ENCODE data around the gene MRPL50. TPM values are rescaled to one million over a fixed set of nuclear protein-coding genes. Genes with fewer than 3 reads are reported as not detected.

The MRPL50 gene
- polyA plus RNA-seq, 2 of the 4 experiments (the other 2 are of a cell fraction) = 24.7 to 42.5 TPM

- Histone ChIP-seq H3K27ac (peak overlapping the region; percentile 60 to 69; a peak in 5 of 6 replicates), H3K9me3 (0 out of 3 replicates have a peak, but pooled peaks cover 3% of the 10 kb centered on the region), H3K4me3 (no peak overlapping the region), H3K4me2 (no peak overlapping the region), H3K4me1 (peaks cover 79% of the 10 kb centered on the region)
- ATAC-seq (no peak), FAIRE-seq (no peak), DNase-seq (ENCODE audit: low read depth in 1 of 2, low spot score in 1 of 2) (no peak)
- ChIA-PET CTCF (interaction anchor here (0.6 to 3.7 kb wide), 8 partner anchors 10 to 253 kb away, joined by 3 to 30 read pairs (median 5); no protein-coding TSS in a partner anchor), POLR2A (interaction anchor here (0.7 to 1.5 kb wide), 2 partner anchors 47 to 56 kb away, joined by 4 to 6 read pairs; no protein-coding TSS in a partner anchor)
- TF ChIP-seq KDM1A (IDR thresholded peaks at IDR 0.05; ENCODE audit: low read depth) (0 out of 2 replicates have a peak, but pooled peaks have one; percentile 62), BCL3 (IDR thresholded peaks at IDR 0.05) (no peak), TP53 (CRISPR knock-in tag; IDR thresholded peaks at IDR 0.05) (no peak)
- WGBS (ENCODE audit: missing lambda C conversion rate) = 89% methylated on average over 3 of the region's 3 CpGs
These were observed 26.6 kb downstream of the MRPL50 start for GRCh38 chr9:101371813-101372212.

- Histone ChIP-seq H3K4me2 (peak overlapping the region; percentile 52), H3K9me3 (0 out of 3 replicates have a peak, but pooled peaks cover 3% of the 10 kb centered on the region), H3K4me3 (no peak overlapping the region), H3K27ac (peak overlapping the region; percentile 75 to 95), H3K4me1 (peaks cover 78% of the 10 kb centered on the region)
- POLR2A ChIA-PET = interaction anchor here (1.2 kb wide), 1 partner anchor 29 kb away, joined by 4 read pairs; the partner anchor contains the start of genes MRPL50 and ZNF189
- WGBS (ENCODE audit: missing lambda C conversion rate) = 23% methylated on average over 2 of the region's 2 CpGs
- no peak for ATAC-seq
- CTCF ChIA-PET = interaction anchor here (1.7 to 3.7 kb wide), 4 partner anchors 11 to 251 kb away, joined by 3 to 30 read pairs (median 8); no protein-coding TSS in a partner anchor
- peak; percentile 87 for FAIRE-seq
- DNase-seq (ENCODE audit: low read depth in 1 of 2, low spot score in 1 of 2) = no peak
- TF ChIP-seq ZFP36 (IDR thresholded peaks at IDR 0.05; ENCODE audit: borderline replicate concordance, partially characterized antibody) (no peak), ZSCAN20 (CRISPR knock-in tag; IDR thresholded peaks at IDR 0.05) (no peak), ELK1 (IDR thresholded peaks at IDR 0.05; ENCODE audit: low read depth, low read length) (no peak), JUNB (IDR thresholded peaks at IDR 0.05) (no peak), ATOH8 (CRISPR knock-in tag; IDR thresholded peaks at IDR 0.05; ENCODE audit: low read depth) (no peak), SMC3 (IDR thresholded peaks at IDR 0.05) (no peak), MAX (IDR thresholded peaks at IDR 0.05) (no peak), POLR2A (IDR thresholded peaks at IDR 0.05; ENCODE audit: low read length) (no peak), POLR2AphosphoS2 (conservative IDR thresholded peaks at IDR 0.05; ENCODE audit: low read length) (no peak), NFE2L2 (conservative IDR thresholded peaks at IDR 0.05; ENCODE audit: low read length) (no peak), TFCP2L1 (CRISPR knock-in tag; IDR thresholded peaks at IDR 0.05) (no peak), FOSL2 (IDR thresholded peaks at IDR 0.05) (no peak), FOSL2 (CRISPR knock-in tag; IDR thresholded peaks at IDR 0.05) (no peak)
These were observed 28.4 kb downstream of the MRPL50 start for GRCh38 chr9:101369884-101370531.

GRCh38 chr9:101369286-101369685, 29.1 kb downstream of the MRPL50 start:
- no peak for FAIRE-seq
- ATAC-seq = peak in 1 of 2 experiments; percentile 62; a peak in 3 of 6 replicates
- Histone ChIP-seq H3K4me3 (no peak overlapping the region), H3K9me3 (0 out of 3 replicates have a peak, but pooled peaks cover 3% of the 10 kb centered on the region), H3K4me1 (peaks cover 78% of the 10 kb centered on the region), H3K27ac (peak overlapping the region; percentile 75 to 95), H3K4me2 (peak overlapping the region; percentile 52)
- WGBS (ENCODE audit: missing lambda C conversion rate) = 9% methylated on average over 2 of the region's 2 CpGs
- ChIA-PET POLR2A (no interaction called here), CTCF (interaction anchor here (1.7 to 3.7 kb wide), 4 partner anchors 11 to 250 kb away, joined by 3 to 30 read pairs (median 8); no protein-coding TSS in a partner anchor)
- DNase-seq (ENCODE audit: low read depth in 1 of 2, low spot score in 1 of 2) = peak; percentile 18 to 21
- TF ChIP-seq CTCF (IDR thresholded peaks at IDR 0.05) (no peak), PBX3 (IDR thresholded peaks at IDR 0.05) (no peak), ZNF302 (CRISPR knock-in tag; IDR thresholded peaks at IDR 0.05) (no peak), MAX (IDR thresholded peaks at IDR 0.05) (0 out of 2 replicates have a peak, but pooled peaks have one; percentile 34), PHF8 (IDR thresholded peaks at IDR 0.05; ENCODE audit: borderline replicate concordance, low read depth) (no peak), ATOH8 (CRISPR knock-in tag; IDR thresholded peaks at IDR 0.05; ENCODE audit: low read depth) (no peak), HEYL (CRISPR knock-in tag; IDR thresholded peaks at IDR 0.05) (no peak), SREBF2 (IDR thresholded peaks at IDR 0.05) (no peak), BHLHE40 (IDR thresholded peaks at IDR 0.05; ENCODE audit: low read depth, low read length) (no peak), FOSB (CRISPR knock-in tag; IDR thresholded peaks at IDR 0.05) (no peak), JUNB (IDR thresholded peaks at IDR 0.05) (0 out of 2 replicates have a peak, but pooled peaks have one; percentile 26)

Measured in A549 (cell line).